ENCODE results near the gene PCSK2. TPM values are rescaled to one million over a fixed set of nuclear protein-coding genes. Genes with fewer than 3 reads are reported as not detected.

Gene PCSK2
- polyA plus RNA-seq: 2.8 TPM
- long read RNA-seq, donor 1, partial matches to known transcripts: 0 of 1 reads
- long read RNA-seq, donor 1, other reads (novel, unspliced or antisense): 0 of 1 reads
- long read RNA-seq, donor 2: 0 reads
- long read RNA-seq, donor 3, full-length matches to known transcripts: 3 of 3 reads
- long read RNA-seq, donor 3, partial matches to known transcripts: 0 of 3 reads
- long read RNA-seq, donor 3, other reads (novel, unspliced or antisense): 0 of 3 reads
- long read RNA-seq, donor 4: 0 reads
- long read RNA-seq, donor 5, full-length matches to known transcripts: 2 of 2 reads
- long read RNA-seq, donor 5, partial matches to known transcripts: 0 of 2 reads
- long read RNA-seq, donor 5, other reads (novel, unspliced or antisense): 0 of 2 reads
- long read RNA-seq, donor 6: 0 reads
- long read RNA-seq, donor 7: 0 reads
- long read RNA-seq, donor 8: 0 reads
- long read RNA-seq, donor 9: 0 reads
- long read RNA-seq, donor 10, full-length matches to known transcripts: 3 of 3 reads
- long read RNA-seq, donor 10, partial matches to known transcripts: 0 of 3 reads
- long read RNA-seq, donor 10, other reads (novel, unspliced or antisense): 0 of 3 reads
- long read RNA-seq, donor 11: 0 reads

- Histone ChIP-seq H3K27ac (ENCODE audit: low read length) (no peak within 1 kb of the TSS), H3K9me3 (ENCODE audit: control insufficient read depth, low read depth, low read length) (no peaks in the 10 kb centered on the region), H3K27me3 (ENCODE audit: control insufficient read depth, insufficient read depth, low read length) (peaks cover 62% of the 10 kb centered on the region), H3K4me3 (ENCODE audit: low read length) (peak within 1 kb of the TSS; percentile 31), H3K36me3 (ENCODE audit: control insufficient read depth, insufficient read depth, low read length) (no peaks in the 10 kb centered on the region), H3K4me1 (ENCODE audit: control insufficient read depth, insufficient read depth, low read length) (no peaks in the 10 kb centered on the region)
- 0% methylated on average over 2 of the region's 53 CpGs for WGBS (ENCODE audit: insufficient coverage, low lambda C conversion rate)
- DNase-seq: peak; percentile 44 to 66
These were observed at the start of gene PCSK2 for GRCh38 chr20:17226410-17227218. TSS of gene PCSK2 (plus strand) at chr20:17227040. CDS start at chr20:17227306, 266 bp downstream.

- 83% methylated on average over 1 of the region's 5 CpGs for WGBS (ENCODE audit: insufficient coverage, low lambda C conversion rate)
- DNase-seq: peak in 1 of 2 donors; percentile 9
These were observed 49.5 kb upstream of the PCSK2 start for GRCh38 chr20:17177341-17177740.

GRCh38 chr20:17179840-17180239 lies 47.0 kb upstream of the PCSK2 start:
- no CpG with 5 or more reads among the region's 4 CpGs for WGBS (ENCODE audit: insufficient coverage, low lambda C conversion rate)
- DNase-seq: no peak
- no peaks in the 10 kb centered on the region for H3K4me1 ChIP-seq (ENCODE audit: control insufficient read depth, insufficient read depth, low read length)

More at GRCh38 chr20:17177341-17177740, 49.5 kb upstream of the PCSK2 start:
- Histone ChIP-seq H3K36me3 (ENCODE audit: control insufficient read depth, insufficient read depth, low read length) (no peaks in the 10 kb centered on the region), H3K4me1 (ENCODE audit: control insufficient read depth, insufficient read depth, low read length) (no peaks in the 10 kb centered on the region), H3K27me3 (ENCODE audit: control insufficient read depth, insufficient read depth, low read length) (no peaks in the 10 kb centered on the region), H3K27ac (ENCODE audit: low read length) (no peak overlapping the region), H3K9me3 (ENCODE audit: control insufficient read depth, low read depth, low read length) (no peaks in the 10 kb centered on the region), H3K4me3 (ENCODE audit: low read length) (no peak overlapping the region)

GRCh38 chr20:17189976-17190695 lies 36.7 kb upstream of the PCSK2 start:
- WGBS (ENCODE audit: insufficient coverage, low lambda C conversion rate): no CpG with 5 or more reads among the region's 6 CpGs
- Histone ChIP-seq H3K27ac (ENCODE audit: low read length) (no peak overlapping the region), H3K4me1 (ENCODE audit: control insufficient read depth, insufficient read depth, low read length) (no peaks in the 10 kb centered on the region), H3K36me3 (ENCODE audit: control insufficient read depth, insufficient read depth, low read length) (no peaks in the 10 kb centered on the region), H3K9me3 (ENCODE audit: control insufficient read depth, low read depth, low read length) (no peaks in the 10 kb centered on the region), H3K27me3 (ENCODE audit: control insufficient read depth, insufficient read depth, low read length) (no peaks in the 10 kb centered on the region), H3K4me3 (ENCODE audit: low read length) (no peak overlapping the region)
- no peak for DNase-seq

More at GRCh38 chr20:17179840-17180239, 47.0 kb upstream of the PCSK2 start:
- Histone ChIP-seq H3K27ac (ENCODE audit: low read length) (no peak overlapping the region), H3K36me3 (ENCODE audit: control insufficient read depth, insufficient read depth, low read length) (no peaks in the 10 kb centered on the region), H3K9me3 (ENCODE audit: control insufficient read depth, low read depth, low read length) (no peaks in the 10 kb centered on the region), H3K4me3 (ENCODE audit: low read length) (no peak overlapping the region), H3K27me3 (ENCODE audit: control insufficient read depth, insufficient read depth, low read length) (no peaks in the 10 kb centered on the region)

- no peak for DNase-seq
- Histone ChIP-seq H3K9me3 (ENCODE audit: control insufficient read depth, low read depth, low read length) (no peaks in the 10 kb centered on the region), H3K4me1 (ENCODE audit: control insufficient read depth, insufficient read depth, low read length) (no peaks in the 10 kb centered on the region), H3K36me3 (ENCODE audit: control insufficient read depth, insufficient read depth, low read length) (no peaks in the 10 kb centered on the region), H3K4me3 (ENCODE audit: low read length) (no peak overlapping the region), H3K27me3 (ENCODE audit: control insufficient read depth, insufficient read depth, low read length) (peaks cover 4% of the 10 kb centered on the region), H3K27ac (ENCODE audit: low read length) (no peak overlapping the region)
- 80% methylated on average over 1 of the region's 2 CpGs for WGBS (ENCODE audit: insufficient coverage, low lambda C conversion rate)
These were observed 29.8 kb upstream of the PCSK2 start for GRCh38 chr20:17197041-17197440.

GRCh38 chr20:17202030-17202429 lies 24.8 kb upstream of the PCSK2 start:
- H3K4me3 ChIP-seq (ENCODE audit: low read length): no peak overlapping the region
- H3K9me3 ChIP-seq (ENCODE audit: control insufficient read depth, low read depth, low read length): no peaks in the 10 kb centered on the region
- H3K4me1 ChIP-seq (ENCODE audit: control insufficient read depth, insufficient read depth, low read length): no peaks in the 10 kb centered on the region
- H3K27me3 ChIP-seq (ENCODE audit: control insufficient read depth, insufficient read depth, low read length): peaks cover 10% of the 10 kb centered on the region
- DNase-seq: no peak
- H3K27ac ChIP-seq (ENCODE audit: low read length): no peak overlapping the region
- H3K36me3 ChIP-seq (ENCODE audit: control insufficient read depth, insufficient read depth, low read length): no peaks in the 10 kb centered on the region
- WGBS (ENCODE audit: insufficient coverage, low lambda C conversion rate): no CpG with 5 or more reads among the region's 2 CpGs

GRCh38 chr20:17202673-17203072 lies 24.2 kb upstream of the PCSK2 start:
- Histone ChIP-seq H3K4me3 (ENCODE audit: low read length) (no peak overlapping the region), H3K27me3 (ENCODE audit: control insufficient read depth, insufficient read depth, low read length) (peaks cover 10% of the 10 kb centered on the region), H3K27ac (ENCODE audit: low read length) (no peak overlapping the region), H3K36me3 (ENCODE audit: control insufficient read depth, insufficient read depth, low read length) (no peaks in the 10 kb centered on the region), H3K9me3 (ENCODE audit: control insufficient read depth, low read depth, low read length) (no peaks in the 10 kb centered on the region), H3K4me1 (ENCODE audit: control insufficient read depth, insufficient read depth, low read length) (no peaks in the 10 kb centered on the region)
- DNase-seq: no peak
- WGBS (ENCODE audit: insufficient coverage, low lambda C conversion rate): 0% methylated on average over 1 of the region's 8 CpGs

- Histone ChIP-seq H3K36me3 (ENCODE audit: control insufficient read depth, insufficient read depth, low read length) (no peaks in the 10 kb centered on the region), H3K27me3 (ENCODE audit: control insufficient read depth, insufficient read depth, low read length) (peaks cover 10% of the 10 kb centered on the region), H3K4me3 (ENCODE audit: low read length) (no peak overlapping the region), H3K4me1 (ENCODE audit: control insufficient read depth, insufficient read depth, low read length) (no peaks in the 10 kb centered on the region), H3K9me3 (ENCODE audit: control insufficient read depth, low read depth, low read length) (no peaks in the 10 kb centered on the region), H3K27ac (ENCODE audit: low read length) (no peak overlapping the region)
- 80% methylated on average over 1 of the region's 7 CpGs for WGBS (ENCODE audit: insufficient coverage, low lambda C conversion rate)
- DNase-seq: no peak
These were observed 21.6 kb upstream of the PCSK2 start for GRCh38 chr20:17205084-17205813.

GRCh38 chr20:17210387-17210786 lies 16.5 kb upstream of the PCSK2 start:
- no peak for DNase-seq
- no peak overlapping the region for H3K27ac ChIP-seq (ENCODE audit: low read length)
- H3K4me3 ChIP-seq (ENCODE audit: low read length): no peak overlapping the region
- H3K27me3 ChIP-seq (ENCODE audit: control insufficient read depth, insufficient read depth, low read length): no peaks in the 10 kb centered on the region
- no CpG with 5 or more reads among the region's 3 CpGs for WGBS (ENCODE audit: insufficient coverage, low lambda C conversion rate)
- H3K9me3 ChIP-seq (ENCODE audit: control insufficient read depth, low read depth, low read length): no peaks in the 10 kb centered on the region
- H3K4me1 ChIP-seq (ENCODE audit: control insufficient read depth, insufficient read depth, low read length): no peaks in the 10 kb centered on the region
- no peaks in the 10 kb centered on the region for H3K36me3 ChIP-seq (ENCODE audit: control insufficient read depth, insufficient read depth, low read length)

All from large intestine (tissue), 12 donors.